Fibroblast of lung (primary cell): ENCODE data around the gene ARRDC2.

Experiments
- EZH2 ChIP-seq: IDR thresholded peaks from 2 replicates; pipeline ENCODE4 v1.5.1; 2012; ENCODE audit warnings: low read length, control low read depth, mild to moderate bottlenecking; ENCODE audit errors: missing control alignments
- TF ChIP-seq, protein P1 (sequence below), 2 donors: IDR thresholded peaks in 1 of 2; conservative IDR thresholded peaks in 1 of 2; 1 replicate in 1 of 2; 2 replicates in 1 of 2; pipeline ENCODE4 v1.5.1; 2011 to 2012; ENCODE audit warnings: low read length in 2 of 2, control low read depth in 1 of 2, inconsistent platforms in 1 of 2, low read depth in 1 of 2, mild to moderate bottlenecking in 1 of 2

DNA sequence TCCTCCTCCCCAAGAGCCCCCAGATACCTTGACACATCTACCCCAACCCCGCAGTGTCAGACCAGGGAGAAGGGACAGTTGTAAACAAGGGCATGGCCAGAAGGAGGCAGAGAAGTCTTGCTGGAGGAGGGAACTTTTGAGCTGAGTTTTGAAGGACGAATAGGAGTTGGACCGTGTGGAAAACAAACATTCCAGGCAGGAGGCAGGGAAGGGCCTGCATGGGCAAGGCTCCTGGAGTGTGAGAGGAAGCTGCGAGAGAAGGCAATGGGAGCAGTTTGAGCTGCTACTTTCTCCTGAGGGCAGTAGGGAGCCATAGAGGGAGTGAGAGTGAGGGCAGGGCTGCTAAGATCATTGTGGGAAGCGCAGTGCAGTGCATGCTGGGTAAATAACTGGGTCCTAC lies 55.5 kb downstream of the ARRDC2 start:
- TF ChIP-seq, protein P1, sequence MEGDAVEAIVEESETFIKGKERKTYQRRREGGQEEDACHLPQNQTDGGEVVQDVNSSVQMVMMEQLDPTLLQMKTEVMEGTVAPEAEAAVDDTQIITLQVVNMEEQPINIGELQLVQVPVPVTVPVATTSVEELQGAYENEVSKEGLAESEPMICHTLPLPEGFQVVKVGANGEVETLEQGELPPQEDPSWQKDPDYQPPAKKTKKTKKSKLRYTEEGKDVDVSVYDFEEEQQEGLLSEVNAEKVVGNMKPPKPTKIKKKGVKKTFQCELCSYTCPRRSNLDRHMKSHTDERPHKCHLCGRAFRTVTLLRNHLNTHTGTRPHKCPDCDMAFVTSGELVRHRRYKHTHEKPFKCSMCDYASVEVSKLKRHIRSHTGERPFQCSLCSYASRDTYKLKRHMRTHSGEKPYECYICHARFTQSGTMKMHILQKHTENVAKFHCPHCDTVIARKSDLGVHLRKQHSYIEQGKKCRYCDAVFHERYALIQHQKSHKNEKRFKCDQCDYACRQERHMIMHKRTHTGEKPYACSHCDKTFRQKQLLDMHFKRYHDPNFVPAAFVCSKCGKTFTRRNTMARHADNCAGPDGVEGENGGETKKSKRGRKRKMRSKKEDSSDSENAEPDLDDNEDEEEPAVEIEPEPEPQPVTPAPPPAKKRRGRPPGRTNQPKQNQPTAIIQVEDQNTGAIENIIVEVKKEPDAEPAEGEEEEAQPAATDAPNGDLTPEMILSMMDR (conservative IDR thresholded peaks at IDR 0.05 in 1 of 2, IDR thresholded peaks at IDR 0.05 in 1 of 2; ENCODE audit: low read depth in 1 of 2, low read length in 2 of 2): no peak
- TF ChIP-seq EZH2: no peak
